Esophagus muscularis mucosa (tissue), 4 donors: Measurements from ENCODE around the gene SYT6.

ENCODE experiments used
- EP300 ChIP-seq: sonication (generic); formaldehyde crosslinking; IDR thresholded peaks from one replicate; pipeline ENCODE4 v1.6.1; 2017; ENCODE audit warnings: antibody characterized with exemption
- POLR2AphosphoS5 ChIP-seq, 2 donors: sonication (generic); formaldehyde crosslinking; IDR thresholded peaks; one replicate each; pipeline ENCODE4 v1.6.1; 2017; ENCODE audit warnings: antibody characterized with exemption in 2 of 2
- TF ChIP-seq, protein P1 (sequence below), 3 experiments: fragments of 200-600 bp in 2 of 3; fragments of 450-650 bp in 1 of 3; sonication (generic) in 2 of 3; IDR thresholded peaks; one replicate each; pipeline ENCODE4 v1.5.1; 2017 to 2019; ENCODE audit warnings: antibody characterized with exemption in 3 of 3, mild to moderate bottlenecking in 2 of 3, moderate library complexity in 1 of 3

DNA sequence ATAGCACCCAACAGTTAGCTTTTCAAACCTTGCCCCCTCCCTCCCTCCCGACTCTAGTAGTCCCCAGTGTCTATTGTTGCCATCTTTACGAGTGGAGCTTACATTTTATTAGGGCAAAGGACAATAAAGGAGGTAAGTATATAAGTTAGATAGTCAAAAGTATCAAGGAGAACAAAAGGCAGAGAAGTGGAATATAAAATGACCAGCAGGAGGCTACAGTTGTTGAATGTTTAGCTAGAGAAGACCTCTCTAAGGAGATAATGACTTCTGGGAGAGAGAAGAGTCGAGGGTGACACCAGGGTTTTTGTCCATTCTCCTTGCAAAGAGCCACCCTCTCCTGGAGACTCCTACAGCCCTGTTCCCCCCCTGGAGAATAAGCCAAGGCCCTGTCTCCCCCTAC is 48.7 kb downstream of the SYT6 start:
- TF ChIP-seq EP300: no peak
- TF ChIP-seq, protein P1, sequence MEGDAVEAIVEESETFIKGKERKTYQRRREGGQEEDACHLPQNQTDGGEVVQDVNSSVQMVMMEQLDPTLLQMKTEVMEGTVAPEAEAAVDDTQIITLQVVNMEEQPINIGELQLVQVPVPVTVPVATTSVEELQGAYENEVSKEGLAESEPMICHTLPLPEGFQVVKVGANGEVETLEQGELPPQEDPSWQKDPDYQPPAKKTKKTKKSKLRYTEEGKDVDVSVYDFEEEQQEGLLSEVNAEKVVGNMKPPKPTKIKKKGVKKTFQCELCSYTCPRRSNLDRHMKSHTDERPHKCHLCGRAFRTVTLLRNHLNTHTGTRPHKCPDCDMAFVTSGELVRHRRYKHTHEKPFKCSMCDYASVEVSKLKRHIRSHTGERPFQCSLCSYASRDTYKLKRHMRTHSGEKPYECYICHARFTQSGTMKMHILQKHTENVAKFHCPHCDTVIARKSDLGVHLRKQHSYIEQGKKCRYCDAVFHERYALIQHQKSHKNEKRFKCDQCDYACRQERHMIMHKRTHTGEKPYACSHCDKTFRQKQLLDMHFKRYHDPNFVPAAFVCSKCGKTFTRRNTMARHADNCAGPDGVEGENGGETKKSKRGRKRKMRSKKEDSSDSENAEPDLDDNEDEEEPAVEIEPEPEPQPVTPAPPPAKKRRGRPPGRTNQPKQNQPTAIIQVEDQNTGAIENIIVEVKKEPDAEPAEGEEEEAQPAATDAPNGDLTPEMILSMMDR (IDR thresholded peaks at IDR 0.05): no peak
- no peak for TF ChIP-seq POLR2AphosphoS5 (IDR thresholded peaks at IDR 0.05)
